WTC11 (cell line): ENCODE results near the gene BCAR3.

Source experiments
- CREM ChIP-seq: sonication (generic); formaldehyde crosslinking; IDR thresholded peaks from 2 replicates; pipeline ENCODE4 v1.8.1; 2022; ENCODE audit warnings: mild to moderate bottlenecking, missing genetic modification reagents, moderate library complexity
- CTCF ChIP-seq: fragments of 200-600 bp; IDR thresholded peaks from 2 replicates; pipeline ENCODE4 v1.8.0; 2022; ENCODE audit warnings: antibody characterized with exemption
- ZBTB21 ChIP-seq: sonication (generic); formaldehyde crosslinking; IDR thresholded peaks from 2 replicates; pipeline ENCODE4 v1.8.1; 2023; ENCODE audit warnings: mild to moderate bottlenecking, missing genetic modification reagents, borderline replicate concordance
- ZBTB43 ChIP-seq: sonication (generic); formaldehyde crosslinking; IDR thresholded peaks from 2 replicates; pipeline ENCODE4 v1.8.1; 2023; ENCODE audit warnings: mild to moderate bottlenecking, missing genetic modification reagents
- ZNF317 ChIP-seq: sonication (generic); formaldehyde crosslinking; IDR thresholded peaks from 2 replicates; pipeline ENCODE4 v1.8.1; 2023; ENCODE audit warnings: low read depth, mild to moderate bottlenecking, moderate library complexity, missing genetic modification reagents, borderline replicate concordance

- TF ChIP-seq CTCF, result no peak
- no peak for TF ChIP-seq ZBTB21 (CRISPR knock-in tag)
- no peak for TF ChIP-seq ZNF317 (CRISPR knock-in tag)
- TF ChIP-seq ZBTB43 (CRISPR knock-in tag), result no peak
- no peak for TF ChIP-seq CREM (CRISPR knock-in tag)
These were observed 103.9 kb downstream of the BCAR3 start for GRCh38 chr1:93577536-93578432.
